Mesothelial cell of epicardium (in vitro differentiated cells): ENCODE measurements around the gene ATP6AP2. TPM values are rescaled to one million over a fixed set of nuclear protein-coding genes. Genes with fewer than 3 reads are reported as not detected.

ENCODE experiments used
- DNase-seq, 2 experiments: peaks; one replicate each; pipeline ENCODE4 v3.0.0; 2021; ENCODE audit warnings: low spot score in 2 of 2; ENCODE audit not compliant: unreplicated experiment in 2 of 2
- H3K27ac Mint-ChIP-seq: 2 replicates; pipeline ENCODE4 v1.8.0; 2021; ENCODE audit warnings: mixed read lengths
- H3K27me3 Mint-ChIP-seq: 2 replicates; pipeline ENCODE4 v1.8.0; 2021; ENCODE audit warnings: low read depth, mixed read lengths
- H3K36me3 Mint-ChIP-seq: 2 replicates; pipeline ENCODE4 v1.8.0; 2021; ENCODE audit warnings: mixed read lengths
- H3K4me1 Mint-ChIP-seq: 2 replicates; pipeline ENCODE4 v1.8.0; 2021; ENCODE audit warnings: mixed read lengths
- H3K4me3 Mint-ChIP-seq: 2 replicates; pipeline ENCODE4 v1.8.0; 2021; ENCODE audit warnings: mild to moderate bottlenecking, moderate library complexity, mixed read lengths
- H3K9me3 Mint-ChIP-seq: 2 replicates; pipeline ENCODE4 v1.8.0; 2021; ENCODE audit warnings: mixed read lengths
- CTCF ChIP-seq: fragments of 200-600 bp; sonication (generic); IDR thresholded peaks from one replicate; pipeline ENCODE4 v1.5.0; 2021; ENCODE audit warnings: antibody characterized with exemption; ENCODE audit not compliant: unreplicated experiment
- total RNA-seq: library from RNA; stranded (reverse); gene quantifications from 3 replicates; pipeline ENCODE4 v1.2.1, GENCODE V29; 2021

Gene ATP6AP2
- total RNA-seq, 1 donor from 2014 or later, result 85.6 TPM

DNA sequence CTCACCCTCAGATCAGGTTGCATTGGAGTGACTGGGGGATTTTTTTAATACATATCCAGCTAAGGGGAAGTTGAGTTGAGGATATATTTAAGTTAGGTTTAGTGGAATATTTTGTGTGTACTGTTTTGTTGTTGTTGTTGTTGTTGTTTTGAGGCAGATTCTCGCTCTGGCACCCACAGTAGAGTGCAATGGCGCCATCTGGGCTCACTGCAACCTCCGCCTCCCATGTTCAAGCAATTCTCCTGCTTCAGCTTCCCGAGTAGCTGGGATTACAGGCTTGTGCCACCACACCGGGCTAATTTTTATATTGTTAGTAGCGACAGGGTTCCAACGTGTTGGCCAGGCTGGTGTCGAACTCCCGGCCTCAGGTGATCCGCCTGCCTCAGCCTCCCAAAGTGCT lies 38.6 kb upstream of the ATP6AP2 start:
- Mint-ChIP-seq H3K36me3 (no peaks in the 10 kb centered on the region), H3K9me3 (peaks cover 17% of the 10 kb centered on the region), H3K4me3 (no peak overlapping the region), H3K4me1 (peaks cover 41% of the 10 kb centered on the region), H3K27me3 (no peaks in the 10 kb centered on the region), H3K27ac (no peak overlapping the region)
- no peak for TF ChIP-seq CTCF
- no peak for DNase-seq

DNA sequence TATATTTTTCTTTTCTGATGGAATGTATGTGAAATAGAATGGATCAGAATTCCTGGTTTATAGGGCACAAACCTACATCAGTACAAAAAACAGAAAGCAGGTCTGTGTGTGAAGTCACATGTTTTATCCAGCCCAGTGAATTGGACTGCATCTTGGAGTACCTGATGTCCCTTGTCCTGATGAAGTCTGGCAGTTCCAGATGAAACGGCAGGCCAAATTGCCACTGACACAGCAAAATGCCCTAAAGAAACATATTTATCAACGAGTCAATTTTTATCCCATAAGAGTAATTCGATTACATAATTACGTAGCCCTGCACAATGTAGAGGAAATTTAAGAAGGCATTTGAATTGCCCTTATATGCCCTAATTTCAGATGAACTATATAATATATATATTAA lies 37.8 kb upstream of the ATP6AP2 start:
- Mint-ChIP-seq H3K36me3 (no peaks in the 10 kb centered on the region), H3K27me3 (no peaks in the 10 kb centered on the region), H3K4me1 (peaks cover 43% of the 10 kb centered on the region), H3K9me3 (peaks cover 15% of the 10 kb centered on the region), H3K4me3 (no peak overlapping the region), H3K27ac (no peak overlapping the region)
- DNase-seq, result no peak
- no peak for TF ChIP-seq CTCF

DNA sequence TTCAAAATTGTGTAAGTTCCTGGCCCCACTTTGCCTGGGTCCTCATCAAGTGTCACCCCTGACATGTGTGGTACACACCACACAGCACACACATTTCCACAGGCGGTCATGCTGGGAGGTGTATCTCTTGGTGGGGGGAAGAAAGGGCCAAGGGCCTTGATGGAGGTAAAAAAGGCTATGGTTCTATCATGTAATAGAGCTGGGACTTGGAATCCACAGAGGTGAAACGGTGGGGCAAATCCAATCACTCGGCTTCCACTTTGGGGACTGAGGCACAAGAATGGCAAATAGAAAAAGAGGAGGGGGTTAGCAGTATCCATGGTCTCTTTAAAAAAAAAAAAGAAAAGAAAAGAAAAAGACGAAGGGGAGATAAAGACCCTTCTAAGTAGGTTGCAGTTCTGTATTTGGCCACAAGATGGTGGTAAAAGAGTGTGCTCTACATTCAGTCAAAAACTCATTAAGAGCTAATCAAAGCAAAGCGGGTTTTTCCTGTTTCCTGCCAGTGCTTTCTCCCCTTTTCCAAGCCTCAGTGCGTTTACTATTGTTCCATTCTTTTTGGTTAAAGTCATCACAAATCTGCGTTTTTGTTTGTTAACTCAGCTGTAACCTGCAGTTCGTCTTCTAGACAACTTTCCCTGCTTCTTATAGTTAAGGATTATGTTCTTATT lies 37.0 kb upstream of the ATP6AP2 start:
- TF ChIP-seq CTCF, result peak; percentile 78
- H3K27ac Mint-ChIP-seq, result peak overlapping the region; percentile 97

DNA sequence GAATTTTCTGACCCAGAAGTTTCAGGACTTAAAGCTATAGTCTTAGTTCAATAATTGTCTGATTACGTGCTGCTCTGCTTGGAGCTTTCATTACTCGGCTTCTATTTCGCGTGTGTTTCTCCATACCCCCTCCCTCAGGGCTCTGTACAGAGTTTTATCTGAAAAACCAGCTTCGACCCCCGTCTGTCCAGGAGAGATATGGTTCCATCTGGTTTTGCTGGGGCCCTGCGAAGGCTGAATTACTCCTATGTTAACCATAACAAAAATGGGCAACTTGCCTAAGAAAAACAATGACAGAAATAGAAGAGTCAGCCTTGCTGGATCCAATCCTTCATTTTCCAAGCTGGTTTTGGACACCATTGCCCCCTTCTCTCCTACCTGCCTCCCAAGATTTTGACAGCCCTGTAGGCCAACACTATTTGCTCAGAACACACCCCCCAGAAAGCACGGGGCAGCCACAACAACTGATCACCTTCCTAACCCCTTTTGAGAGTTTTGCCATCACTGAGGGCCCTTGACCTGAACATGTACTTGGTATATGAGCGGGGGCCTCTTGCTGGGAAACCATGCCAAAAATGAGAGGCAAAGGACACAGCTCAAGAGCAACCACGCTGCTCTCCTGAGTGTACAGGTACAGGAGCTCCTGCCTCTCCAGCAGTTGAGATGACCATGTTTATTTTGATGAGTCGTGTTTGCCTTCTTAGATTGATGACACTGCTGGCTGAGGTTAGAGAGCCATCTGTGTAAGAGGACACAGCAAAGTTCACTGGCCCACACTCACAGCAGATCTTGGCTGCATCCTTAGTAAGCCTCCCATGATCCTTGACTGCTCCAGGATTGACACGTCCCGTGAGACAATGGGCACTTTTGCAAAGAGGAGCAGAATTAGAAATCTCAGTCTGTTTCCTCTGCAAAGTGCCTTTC lies 36.2 kb upstream of the ATP6AP2 start:
- Mint-ChIP-seq H3K27ac (peak overlapping the region; percentile 97), H3K9me3 (peaks cover 15% of the 10 kb centered on the region), H3K36me3 (no peaks in the 10 kb centered on the region), H3K4me1 (peaks cover 28% of the 10 kb centered on the region), H3K4me3 (peak overlapping the region; percentile 8), H3K27me3 (no peaks in the 10 kb centered on the region)
- no peak for TF ChIP-seq CTCF
- no peak for DNase-seq

More for the DNA sequence above, 37.0 kb upstream of the ATP6AP2 start:
- Mint-ChIP-seq H3K27me3 (no peaks in the 10 kb centered on the region), H3K36me3 (no peaks in the 10 kb centered on the region), H3K4me3 (peak overlapping the region; percentile 8), H3K9me3 (peaks cover 13% of the 10 kb centered on the region), H3K4me1 (peaks cover 36% of the 10 kb centered on the region)
- DNase-seq, result no peak

DNA sequence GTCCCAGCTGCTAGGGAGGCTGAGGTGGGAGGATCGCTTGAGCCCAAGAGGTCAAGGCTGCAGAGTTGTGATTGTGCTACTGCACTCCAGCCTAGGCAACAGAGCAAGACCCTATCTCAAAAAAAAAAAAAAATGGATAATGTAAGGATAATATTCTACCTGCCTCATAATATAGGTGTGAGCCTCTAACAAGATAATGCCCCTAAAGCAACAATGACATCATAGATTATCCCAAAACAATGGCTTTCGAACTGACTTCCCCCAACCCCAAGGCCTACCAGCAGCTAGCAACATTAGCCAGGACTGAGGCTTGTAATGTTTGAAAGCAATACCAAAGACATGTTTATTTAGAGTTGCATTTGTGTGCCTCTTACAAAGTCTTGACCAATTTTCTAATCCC lies 33.9 kb upstream of the ATP6AP2 start:
- TF ChIP-seq CTCF, result no peak
- Mint-ChIP-seq H3K27ac (no peak overlapping the region), H3K4me1 (peaks cover 23% of the 10 kb centered on the region), H3K9me3 (peaks cover 16% of the 10 kb centered on the region), H3K4me3 (no peak overlapping the region), H3K27me3 (no peaks in the 10 kb centered on the region), H3K36me3 (no peaks in the 10 kb centered on the region)
- DNase-seq, result no peak
